ENCODE data around the gene RDH5.

DNA sequence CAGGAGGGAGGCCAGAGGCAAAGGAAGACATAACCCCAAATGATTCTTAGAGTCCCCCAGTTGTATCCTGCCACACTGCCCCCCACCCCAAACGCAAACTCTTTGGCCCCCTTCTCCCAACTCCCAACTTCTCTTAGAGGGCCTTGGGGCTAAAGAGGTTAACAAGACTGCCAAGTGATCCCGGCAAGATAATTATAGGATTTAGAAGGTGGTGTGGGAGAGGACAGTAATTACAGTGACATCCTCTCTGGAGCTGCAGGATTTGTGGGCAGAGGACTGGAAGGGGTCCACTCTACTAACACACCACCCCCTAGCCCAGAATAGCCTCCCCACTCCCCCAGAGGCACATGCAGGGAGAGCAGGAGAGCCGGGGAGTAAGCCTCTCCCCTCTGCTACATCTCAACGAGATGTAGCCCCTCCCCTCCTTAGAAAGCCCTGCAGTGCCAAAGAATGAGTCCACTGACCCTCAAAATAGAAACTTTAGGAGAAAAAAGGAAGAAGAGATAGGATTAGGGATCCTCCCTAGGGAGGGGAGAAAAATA lies 17.5 kb downstream of the RDH5 start:
- TF ChIP-seq POLR2A (IDR thresholded peaks at IDR 0.05) = no peak
- TF ChIP-seq CTCF (IDR thresholded peaks at IDR 0.05) = no peak

Data from adrenal gland (tissue), 5 donors.